OCI-LY7 (cell line): ENCODE data around the gene PSMD3.

Experiments used
- CTCF ChIP-seq: fragments of 200-600 bp; sonication (generic); conservative IDR thresholded peaks from 2 replicates; pipeline ENCODE4 v1.5.1; 2014; ENCODE audit warnings: mild to moderate bottlenecking, antibody characterized with exemption, low read length, moderate library complexity, mixed read lengths
- EZH2phosphoT487 ChIP-seq: fragments of 200-600 bp; sonication (generic); IDR thresholded peaks from 2 replicates; pipeline ENCODE4 v1.6.1; 2018; ENCODE audit warnings: low read depth, borderline replicate concordance, mild to moderate bottlenecking, mixed run types, antibody characterized with exemption, low read length, moderate library complexity, mixed read lengths

DNA sequence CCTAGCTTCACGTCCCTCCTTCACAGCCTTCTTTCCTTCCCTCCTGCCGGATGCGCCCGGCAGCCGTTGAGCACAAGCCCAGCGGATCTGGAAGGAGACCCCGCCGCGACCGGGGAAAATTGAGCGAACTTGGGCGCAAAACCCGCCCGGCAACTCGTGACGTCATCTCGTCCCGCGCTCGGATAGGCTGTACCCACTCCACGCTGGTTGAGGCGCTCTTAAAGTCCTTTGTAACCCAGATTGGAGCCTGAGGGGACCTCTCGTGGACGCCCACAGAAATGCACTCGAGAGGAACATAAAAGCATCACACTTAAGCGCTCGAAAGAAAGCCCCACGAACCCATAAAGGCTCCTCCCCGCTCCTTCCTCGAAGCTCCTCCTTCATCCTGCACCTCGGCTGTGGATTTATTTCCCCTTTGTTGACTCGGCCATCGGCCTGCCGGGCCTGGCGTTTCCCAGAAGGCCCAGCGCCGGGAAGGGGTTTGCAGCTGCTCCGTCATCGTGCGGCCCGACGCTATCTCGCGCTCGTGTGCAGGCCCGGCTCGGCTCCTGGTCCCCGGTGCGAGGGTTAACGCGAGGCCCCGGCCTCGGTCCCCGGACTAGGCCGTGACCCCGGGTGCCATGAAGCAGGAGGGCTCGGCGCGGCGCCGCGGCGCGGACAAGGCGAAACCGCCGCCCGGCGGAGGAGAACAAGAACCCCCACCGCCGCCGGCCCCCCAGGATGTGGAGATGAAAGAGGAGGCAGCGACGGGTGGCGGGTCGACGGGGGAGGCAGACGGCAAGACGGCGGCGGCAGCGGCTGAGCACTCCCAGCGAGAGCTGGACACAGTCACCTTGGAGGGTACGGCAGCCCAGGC is at the start of gene PSMD3:
- TF ChIP-seq CTCF = peak; percentile 79
- TF ChIP-seq EZH2phosphoT487 = no peak
